Stimulated activated CD8-positive, alpha-beta memory T cell treated with anti-CD3 and anti-CD28 coated beads, Interleukin-7, amount 100 ng/mL, for 48 hours (primary cell): ENCODE results near the gene HIGD1B.
"Not testable (repeated sequence)": the region's sequence is repeated elsewhere in the genome, so short reads cannot be mapped to it uniquely, and the experiment has no call there.

Experiments
- DNase-seq, 2 donors: peaks; one replicate each; pipeline ENCODE4 v3.0.0-alpha.2; 2020; ENCODE audit warnings: low read depth in 1 of 2; ENCODE audit errors: extremely low read depth in 1 of 2

HIGD1B gene

DNA sequence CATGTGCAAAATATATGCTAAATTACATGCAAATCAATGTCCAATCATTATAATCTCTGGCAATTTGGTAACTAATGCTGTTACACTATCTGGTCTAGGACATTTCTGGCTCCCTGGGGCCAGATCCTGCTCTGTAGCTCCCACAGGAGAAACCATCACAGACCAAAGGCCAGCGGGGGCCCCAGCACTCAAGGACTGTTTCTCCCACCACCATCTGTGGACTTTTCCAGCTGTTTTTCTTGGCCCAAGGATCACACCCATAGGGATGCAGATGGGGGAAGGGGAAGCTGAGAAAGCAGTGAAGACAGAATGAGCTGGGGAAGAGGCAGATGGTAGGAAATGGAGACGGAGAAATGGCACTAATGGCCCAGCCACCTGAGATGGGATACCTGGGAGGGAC lies at the start of gene HIGD1B:
Gene HIGD1B, plus strand, starts transcription at position 298 of the 400 bp plus-strand sequence. CDS start 270 bp downstream, outside the sequence.
- DNase-seq, result no peak

DNA sequence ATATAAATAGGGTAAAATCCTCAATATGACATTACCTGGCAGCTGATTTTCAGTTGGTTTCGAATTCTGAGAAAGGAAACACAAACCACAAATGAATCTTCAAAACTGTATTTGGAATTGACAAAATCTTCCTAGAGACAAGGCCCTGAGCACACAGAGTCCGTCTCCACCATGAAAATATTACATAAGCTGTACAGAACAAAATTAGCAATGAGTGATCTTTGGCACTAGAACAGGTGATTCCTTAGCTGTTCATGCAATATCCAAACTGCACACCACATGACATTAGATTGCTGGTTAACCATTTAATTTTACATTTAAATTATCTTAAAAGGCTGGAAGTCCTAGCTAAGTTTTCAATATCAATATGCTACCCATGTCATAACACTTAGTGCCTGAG lies 49.3 kb upstream of the HIGD1B start:
- DNase-seq, result no peak

DNA sequence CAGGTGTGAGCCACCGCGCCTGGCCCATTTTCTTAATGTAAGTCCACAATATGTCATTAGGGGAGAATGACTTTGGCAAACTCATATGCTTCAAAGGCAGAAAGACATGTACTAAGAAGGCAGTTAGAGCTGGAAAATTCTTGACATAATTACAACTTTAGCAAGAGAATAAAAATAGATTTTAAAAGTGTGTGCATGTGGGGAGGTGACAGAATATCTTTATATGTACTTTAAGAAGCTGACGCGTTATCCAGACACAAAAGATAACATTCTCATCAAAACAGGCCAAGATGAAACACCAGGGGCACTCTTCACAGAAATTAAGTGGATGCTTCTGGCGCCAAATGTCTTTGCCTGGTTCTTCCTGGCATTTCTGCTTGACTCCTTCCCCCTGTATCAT lies 45.8 kb upstream of the HIGD1B start:
- DNase-seq, result no peak

DNA sequence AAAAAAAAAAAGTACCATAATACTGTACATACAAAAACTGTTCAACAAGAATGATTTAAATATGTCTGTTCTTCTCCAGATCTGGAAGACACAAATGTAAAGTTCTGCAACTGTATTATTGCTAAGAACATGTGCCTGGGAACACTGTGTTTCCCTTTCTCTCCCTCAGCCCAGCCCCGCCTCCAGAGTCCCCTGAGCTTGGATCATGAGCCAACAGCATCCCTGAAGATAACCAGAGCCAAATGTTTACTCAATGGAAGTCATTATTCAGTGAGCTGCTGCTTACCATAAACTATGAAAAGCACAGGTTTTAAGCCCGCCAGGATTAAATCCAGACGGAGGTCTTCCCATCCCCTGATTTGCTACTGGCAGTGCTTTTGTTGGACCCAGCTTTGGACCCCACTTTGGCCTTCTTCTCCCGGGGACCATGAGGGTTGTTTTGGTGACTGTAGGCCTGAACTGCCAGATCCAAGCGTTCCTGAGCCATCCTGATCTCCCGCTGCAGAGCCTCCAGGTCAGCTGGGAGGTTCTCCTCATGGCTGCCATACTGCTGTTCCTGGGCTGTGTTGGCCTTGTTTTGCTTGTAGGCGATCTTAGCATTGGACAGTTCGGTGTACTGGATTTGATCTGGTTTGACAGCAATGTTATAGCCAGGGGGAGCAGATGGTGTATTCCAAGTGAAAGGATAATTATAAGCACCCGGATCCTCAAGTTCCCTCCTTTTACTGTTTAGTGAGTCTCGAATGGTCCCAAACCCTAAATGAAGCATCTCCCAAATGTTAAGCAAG lies 43.2 kb upstream of the HIGD1B start:
- no peak for DNase-seq

DNA sequence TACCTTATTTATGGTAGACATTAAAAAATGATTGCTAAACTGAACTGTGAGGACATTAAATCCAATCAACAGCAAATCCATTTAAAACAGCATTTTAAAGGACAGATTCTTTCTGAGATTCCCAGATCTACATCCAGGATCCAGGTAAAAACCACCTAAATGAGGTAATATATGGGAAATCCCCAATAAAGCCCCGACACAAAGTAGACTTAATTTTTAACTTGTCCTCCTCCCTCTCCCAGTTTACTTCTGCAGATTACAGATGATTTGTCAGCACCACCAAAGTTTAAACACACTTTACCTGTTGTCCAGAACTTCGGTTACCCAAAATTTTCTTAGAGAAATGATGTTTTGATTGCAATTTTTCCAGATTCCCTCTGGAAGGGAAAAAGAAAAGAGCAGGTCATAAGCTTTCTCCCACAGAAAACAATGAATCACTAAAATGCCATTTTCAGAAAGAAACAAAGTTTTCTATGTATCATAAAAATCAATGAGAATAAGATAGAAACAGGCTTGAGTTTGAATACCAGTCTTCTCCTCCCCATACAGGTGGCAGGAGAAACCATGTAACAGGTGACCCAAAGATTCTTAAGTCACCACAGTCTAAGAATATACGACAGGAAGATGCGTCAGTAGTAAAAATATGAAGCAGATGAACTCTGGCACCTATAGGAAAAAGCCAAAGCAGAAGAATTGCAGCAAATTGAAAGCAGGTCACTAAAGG lies 40.4 kb upstream of the HIGD1B start:
- no peak for DNase-seq

DNA sequence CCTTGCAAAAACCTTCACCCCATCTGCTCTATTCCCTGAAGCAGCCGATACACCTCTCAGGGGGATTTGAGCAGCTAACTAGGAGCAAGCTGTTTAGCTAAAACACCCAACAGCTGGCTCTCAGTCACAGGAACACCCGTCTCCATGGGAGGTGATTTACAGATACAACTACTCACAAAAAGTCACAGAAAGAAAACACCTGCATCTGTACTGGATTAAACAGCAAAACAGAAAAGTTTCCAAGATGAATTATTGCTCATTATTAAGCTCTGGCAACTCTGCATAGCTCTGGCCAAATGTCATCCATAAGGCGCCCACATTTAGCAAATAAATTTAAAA lies 39.9 kb upstream of the HIGD1B start:
- DNase-seq, result no peak

DNA sequence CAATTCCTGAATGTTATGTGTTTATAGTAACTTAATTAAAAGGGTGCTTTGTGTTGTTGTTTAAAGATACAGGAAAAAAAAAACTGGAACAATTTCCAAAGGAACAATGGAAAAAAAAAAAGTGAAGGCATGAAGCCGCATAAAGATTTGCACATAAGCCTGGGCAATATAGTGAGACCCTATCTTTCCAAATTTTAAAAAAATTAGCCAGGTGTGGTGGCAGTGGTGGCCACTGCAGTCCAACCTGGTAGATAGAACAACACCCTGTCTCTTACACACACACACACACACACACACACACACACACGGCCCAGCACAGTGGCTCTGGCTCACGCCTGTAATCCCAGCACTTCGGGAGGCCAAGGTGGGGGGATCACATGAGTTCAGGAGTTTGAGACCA lies 39.5 kb upstream of the HIGD1B start:
- no peak for DNase-seq

DNA sequence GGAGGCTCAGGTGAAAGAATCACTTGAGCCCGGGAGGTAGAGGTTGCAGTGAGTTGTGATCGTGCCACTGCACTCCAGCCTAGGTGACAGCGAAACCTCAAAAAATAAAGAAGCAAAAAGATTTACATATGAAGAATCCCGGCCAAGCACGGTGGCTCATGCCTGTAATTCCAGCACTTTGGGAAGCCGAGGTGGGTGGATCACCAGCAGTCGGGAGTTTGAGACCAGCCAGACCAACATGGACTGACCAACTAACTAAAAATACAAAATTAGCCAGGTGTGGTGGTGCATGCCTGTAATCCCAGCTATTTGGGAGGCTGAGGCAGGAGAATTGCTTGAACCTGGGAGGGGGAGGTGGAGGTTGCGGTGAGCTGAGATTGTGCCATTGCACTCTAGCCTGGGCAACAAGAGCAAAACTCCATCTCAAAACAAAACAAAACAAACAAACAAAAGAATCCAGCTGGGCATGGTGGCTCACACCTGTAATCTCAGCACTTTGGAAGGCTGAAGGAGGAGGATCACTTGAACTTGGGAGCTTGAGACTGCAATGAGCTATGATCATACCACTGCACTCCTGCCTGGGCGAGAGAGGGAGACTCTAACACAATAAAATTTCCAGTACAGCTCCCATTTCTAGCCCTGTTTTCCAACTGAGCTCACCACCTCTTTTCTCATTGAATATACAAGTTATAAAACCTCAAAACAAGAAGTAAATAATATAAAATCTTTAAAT lies 38.9 kb upstream of the HIGD1B start:
- not testable (repeated sequence) for DNase-seq

DNA sequence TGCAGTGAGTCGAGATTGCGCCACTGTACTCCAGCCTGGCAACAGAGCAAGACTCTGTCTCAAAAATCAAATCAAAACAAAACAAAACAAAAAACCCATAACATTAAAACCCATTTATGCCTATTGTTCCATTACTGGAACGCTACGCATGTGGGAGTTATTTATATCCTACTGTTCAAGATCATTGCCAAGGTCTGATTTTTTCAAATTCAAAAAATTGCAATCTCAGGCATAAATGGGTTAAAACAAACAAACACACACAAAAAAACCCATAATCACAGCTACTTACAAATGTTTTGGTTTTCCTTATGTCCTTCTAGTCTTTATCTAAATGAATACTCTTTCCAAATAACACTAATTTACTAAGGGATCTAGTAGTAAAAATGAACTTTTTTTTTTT lies 35.4 kb upstream of the HIGD1B start:
- DNase-seq, result no peak

DNA sequence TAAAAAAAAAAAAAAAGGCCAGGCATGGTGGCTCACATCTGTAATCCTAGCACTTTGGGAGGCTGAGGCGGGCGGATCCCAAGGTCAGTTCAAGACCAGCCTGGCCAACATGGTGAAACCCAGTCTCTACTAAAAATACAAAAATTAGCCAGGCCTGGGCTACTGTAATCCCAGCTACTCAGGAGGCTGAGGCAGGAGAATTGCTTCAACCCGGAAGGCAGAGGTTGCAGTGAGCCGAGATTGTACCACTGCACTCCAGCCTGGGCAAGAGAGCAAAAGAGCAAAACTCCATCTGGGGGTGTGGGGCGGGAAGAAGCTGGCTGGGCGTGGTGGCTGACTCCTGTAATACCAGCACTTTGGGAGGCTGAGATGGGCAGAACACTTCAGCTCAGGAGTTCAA lies 29.2 kb upstream of the HIGD1B start:
- DNase-seq, result not testable (repeated sequence)

DNA sequence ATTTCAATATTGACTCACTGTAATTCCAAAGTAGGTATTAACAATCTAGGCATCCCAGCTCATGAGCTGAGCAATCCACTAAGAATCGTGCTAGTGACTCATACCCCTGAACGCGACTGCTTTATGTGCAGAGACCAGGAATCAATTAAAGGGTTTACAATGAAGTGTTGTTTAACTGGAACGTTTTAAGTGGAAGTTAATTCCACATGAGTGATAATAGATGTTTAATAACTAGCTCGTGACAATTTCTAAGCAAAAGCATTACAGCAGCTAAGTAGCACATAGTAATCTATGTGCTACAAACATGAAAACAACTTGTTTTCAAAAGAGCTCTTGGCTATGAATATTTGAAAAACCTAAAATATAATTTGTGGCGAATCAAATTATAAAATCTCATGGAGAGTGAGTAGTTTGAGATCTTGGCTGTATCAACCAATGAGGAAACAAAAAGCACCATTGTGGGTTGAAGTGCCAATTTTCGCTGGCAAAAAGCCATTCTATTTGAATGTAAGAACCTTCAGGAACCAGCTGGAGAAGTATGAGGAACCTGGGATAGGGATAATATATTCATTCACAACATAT lies 27.0 kb upstream of the HIGD1B start:
- no peak for DNase-seq

DNA sequence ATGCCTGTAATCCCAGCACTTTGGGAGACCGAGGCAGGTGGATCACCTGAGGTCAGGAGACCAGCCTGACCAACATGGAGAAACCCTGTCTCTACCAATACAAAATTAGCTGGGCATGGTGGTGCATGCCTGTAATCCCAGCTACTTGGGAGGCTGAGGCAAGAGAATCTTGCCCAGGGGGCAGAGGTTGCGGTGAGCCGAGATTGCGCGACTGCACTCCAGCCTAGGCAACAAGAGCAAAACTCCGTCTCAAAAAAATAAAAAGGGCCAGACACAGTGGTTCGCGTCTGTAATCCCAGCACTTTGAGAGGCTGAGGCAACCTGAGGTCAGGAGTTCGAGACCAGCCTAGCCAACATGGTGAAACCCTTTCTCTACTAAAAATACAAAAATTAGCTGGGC lies 22.4 kb upstream of the HIGD1B start:
- DNase-seq, result not testable (repeated sequence)

DNA sequence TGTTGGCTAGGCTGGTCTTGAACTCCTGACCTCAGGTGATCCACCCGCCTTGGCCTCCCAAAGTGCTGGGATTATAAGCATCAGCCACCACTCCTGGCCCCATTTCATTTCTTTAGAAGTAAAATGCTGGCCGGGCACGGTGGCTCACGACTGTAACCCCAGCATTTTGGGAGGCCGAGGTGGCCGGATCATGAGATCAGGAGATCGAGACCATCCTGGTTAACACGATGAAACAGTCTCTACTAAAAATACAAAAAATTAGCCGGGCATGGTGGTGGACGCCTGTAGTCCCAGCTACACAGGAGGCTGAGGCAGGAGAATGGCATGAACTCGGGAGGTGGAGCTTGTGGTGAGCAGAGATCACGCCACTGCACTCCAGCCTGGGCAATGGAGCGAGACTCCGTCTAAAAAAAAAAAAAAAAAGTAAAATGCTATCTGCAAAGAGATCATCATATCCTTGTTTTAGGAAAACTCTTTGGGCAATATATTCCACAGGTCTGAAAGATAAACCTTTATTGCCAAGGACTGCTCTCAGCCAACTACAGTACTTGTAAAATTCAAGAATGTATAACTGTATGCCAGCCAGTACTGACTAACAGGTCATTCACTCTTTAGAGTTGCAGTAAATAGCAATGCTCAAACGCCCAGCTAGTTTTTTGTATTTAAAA lies 21.4 kb upstream of the HIGD1B start:
- DNase-seq, result no peak

DNA sequence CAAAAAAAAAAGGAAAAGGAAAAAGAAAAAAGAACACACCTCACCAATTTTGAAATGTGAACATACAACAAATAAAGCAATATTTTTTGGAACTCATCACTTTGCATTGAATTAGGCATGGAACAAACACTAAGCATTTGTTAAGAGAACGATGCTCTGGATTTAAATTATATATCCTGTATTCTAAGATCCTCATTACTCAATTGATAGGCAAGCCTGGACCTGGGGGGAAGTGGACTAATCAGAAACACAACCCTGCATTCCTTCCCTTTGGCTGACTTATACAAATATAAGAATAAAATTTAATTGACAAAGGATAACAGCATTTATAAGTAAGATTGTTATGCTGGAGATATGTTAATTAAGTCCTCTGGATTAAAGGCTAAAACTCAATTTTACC lies 19.8 kb upstream of the HIGD1B start:
- DNase-seq, result no peak

DNA sequence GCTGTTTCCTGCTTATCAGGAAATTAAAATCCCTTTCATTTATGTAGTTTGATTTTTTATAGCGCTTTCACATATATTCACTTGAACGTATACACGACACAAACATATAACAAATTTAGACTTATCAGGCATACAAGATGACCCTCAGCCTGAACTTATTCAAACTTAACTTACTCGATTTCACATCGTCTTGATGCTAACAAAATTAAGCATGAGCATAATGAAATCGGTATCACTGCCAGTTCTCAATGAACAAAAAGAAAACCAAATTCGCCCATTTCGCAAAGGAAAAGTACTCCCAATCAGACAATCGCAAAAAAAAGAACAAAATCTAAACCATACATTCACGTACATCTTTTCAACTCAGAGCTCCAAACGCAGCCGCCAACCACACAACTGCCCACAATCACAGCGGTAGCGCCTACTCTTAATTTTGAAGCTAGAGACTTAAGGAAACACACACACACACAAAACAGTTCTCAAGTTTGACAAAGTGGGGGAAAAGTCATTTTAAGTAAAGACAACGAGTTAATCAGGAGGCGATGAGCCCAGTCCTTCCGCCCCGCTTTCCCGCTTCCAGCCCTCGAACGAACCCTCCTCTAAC lies 18.7 kb upstream of the HIGD1B start:
- DNase-seq, result no peak

DNA sequence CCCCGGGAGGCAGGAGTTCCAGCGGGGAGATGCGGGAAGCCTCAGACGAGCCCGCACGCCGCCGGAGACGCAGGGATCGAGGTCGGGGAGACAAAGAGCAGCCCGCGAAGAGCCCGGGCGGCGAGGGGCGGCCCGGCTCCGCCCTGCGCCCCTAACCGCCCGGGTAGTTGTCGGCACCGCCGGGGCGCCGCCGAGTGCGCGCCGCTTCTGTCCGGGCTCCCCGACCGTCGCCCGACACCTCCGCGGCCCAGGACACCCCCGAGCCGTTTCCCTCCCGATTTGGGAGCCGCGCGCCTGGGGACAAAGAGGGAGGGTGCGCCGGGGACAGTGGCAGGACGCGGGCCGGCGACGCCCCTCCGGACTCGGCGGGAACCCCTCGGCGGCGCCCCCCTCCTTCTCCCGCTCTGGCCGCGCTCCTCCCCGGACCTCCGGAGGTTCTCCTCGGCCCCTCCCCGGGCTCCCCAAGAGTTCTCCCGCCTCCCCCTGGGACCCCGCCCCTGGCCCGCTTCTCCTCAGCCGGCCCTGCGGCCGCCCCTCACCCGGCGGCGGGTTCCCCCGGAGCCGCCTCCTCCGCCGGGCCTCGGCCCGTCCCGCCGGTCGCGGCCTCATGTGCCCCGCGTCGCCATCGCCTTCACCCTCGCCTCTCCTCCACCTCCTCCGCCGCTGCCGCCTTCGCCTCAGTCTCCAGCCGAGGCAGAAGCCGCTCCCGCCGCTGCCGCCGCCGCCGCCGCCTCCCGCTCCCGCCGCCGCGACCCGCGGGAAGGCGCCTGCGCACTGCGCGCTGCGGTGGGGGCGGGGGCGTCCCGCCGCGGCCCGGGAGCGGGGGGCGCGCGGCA lies 17.9 kb upstream of the HIGD1B start, which contains the start of gene GJC1:
Gene GJC1, minus strand, starts transcription at position 765 of the 836 bp plus-strand sequence. CDS start 24,470 bp downstream, outside the sequence.
- no peak for DNase-seq

DNA sequence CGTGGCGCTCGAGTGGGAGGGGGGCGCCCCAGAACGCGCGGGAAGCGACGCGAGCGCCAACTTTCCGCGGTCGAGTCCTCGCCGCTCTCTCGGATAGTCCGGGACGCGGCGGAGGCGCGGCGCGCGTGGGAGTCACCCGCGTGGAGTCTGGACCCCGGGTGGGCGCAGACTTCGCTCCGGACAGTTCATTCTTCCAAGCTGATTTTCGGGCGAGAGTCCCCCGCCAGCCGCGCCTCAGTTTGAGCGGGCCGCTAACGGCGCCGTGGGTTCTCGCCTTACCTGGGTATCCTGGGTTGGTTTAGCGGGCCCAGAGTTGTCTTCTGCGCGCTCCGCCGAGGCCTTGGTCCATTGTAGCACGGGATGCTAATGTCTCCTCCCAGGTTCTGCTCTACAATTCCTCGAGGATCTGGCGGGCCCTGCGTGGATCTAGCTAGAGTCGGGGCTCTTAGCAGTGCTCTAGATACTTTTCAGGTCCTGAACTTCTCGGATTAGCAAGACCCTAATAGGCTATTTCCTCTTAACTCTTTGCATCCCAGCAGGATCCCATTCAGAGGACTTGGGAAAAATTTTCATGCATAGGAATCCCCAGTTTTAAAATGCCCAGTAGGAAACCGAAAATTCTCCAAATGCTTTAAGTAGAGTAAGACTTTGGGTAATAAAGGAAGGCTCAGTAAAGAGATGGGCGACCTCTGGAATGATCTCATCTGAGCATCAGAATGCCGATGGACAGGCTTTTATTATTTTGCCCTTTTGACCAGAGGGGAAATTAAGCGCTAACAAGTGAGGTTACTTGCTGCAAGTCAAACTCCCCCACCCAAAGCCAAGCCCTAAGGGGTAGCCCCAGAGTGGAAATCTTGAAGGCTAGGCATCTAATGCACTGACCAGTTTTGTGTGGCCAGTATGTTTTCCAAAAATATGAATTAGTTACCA lies 17.1 kb upstream of the HIGD1B start:
- DNase-seq, result no peak

DNA sequence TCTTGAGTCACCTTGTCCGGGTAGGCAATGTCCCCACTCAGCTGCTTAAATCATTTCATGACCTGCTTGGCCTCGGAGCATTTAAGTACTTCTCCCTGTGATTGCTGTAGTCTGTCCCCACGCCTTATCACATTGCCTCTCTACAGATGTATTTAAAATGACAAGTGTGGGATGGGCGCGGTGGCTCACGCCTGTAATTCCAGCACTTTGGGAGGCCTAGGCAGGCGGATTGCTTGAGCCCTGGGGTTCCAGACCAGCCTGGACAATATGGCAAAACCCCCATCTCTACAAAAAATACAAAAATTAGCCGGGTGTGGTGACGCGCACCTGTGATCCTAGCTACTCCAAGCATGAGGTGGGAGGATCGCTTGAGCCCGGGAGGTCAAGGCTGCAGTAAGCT lies 16.3 kb upstream of the HIGD1B start:
- no peak for DNase-seq
